NCI-H460 (cell line): ENCODE data around the gene LPGAT1. TPM values are rescaled to one million over a fixed set of nuclear protein-coding genes. Genes with fewer than 3 reads are reported as not detected.

Source experiments
- DNase-seq: peaks from one replicate; pipeline ENCODE4 v3.0.0-alpha.2; 2016; ENCODE audit warnings: low read depth; ENCODE audit errors: extremely low read depth
- total RNA-seq: library from RNA; depleted of rRNA; stranded (reverse); fragments of >200 nt; shearing (Covaris generic); gene quantifications from 2 replicates; pipeline ENCODE4 v1.2.3, GENCODE V29; 2014

Gene LPGAT1
- total RNA-seq, 1 experiment from 2014 or later: 71.8 TPM

- peak; percentile 42 for DNase-seq
These were observed 1.1 kb downstream of the LPGAT1 start for GRCh38 chr1:211829343-211830054.

- no peak for DNase-seq
These were observed 1.8 kb downstream of the LPGAT1 start for GRCh38 chr1:211828584-211829342.

- no peak for DNase-seq
These were observed 3.5 kb downstream of the LPGAT1 start for GRCh38 chr1:211827051-211827450.

- no peak for DNase-seq
These were observed 4.6 kb downstream of the LPGAT1 start for GRCh38 chr1:211825980-211826379.

- no peak for DNase-seq
These were observed 7.7 kb downstream of the LPGAT1 start for GRCh38 chr1:211822677-211823407.

- DNase-seq: no peak
These were observed 14.0 kb downstream of the LPGAT1 start for GRCh38 chr1:211816586-211816985.

GRCh38 chr1:211814313-211814712 lies 16.2 kb downstream of the LPGAT1 start:
- DNase-seq: no peak

- DNase-seq: no peak
These were observed 17.0 kb downstream of the LPGAT1 start for GRCh38 chr1:211813590-211813989.

GRCh38 chr1:211812584-211812983 lies 18.0 kb downstream of the LPGAT1 start:
- DNase-seq: no peak

- no peak for DNase-seq
These were observed 18.7 kb downstream of the LPGAT1 start for GRCh38 chr1:211811848-211812247.

- no peak for DNase-seq
These were observed 19.4 kb downstream of the LPGAT1 start for GRCh38 chr1:211811126-211811525.

GRCh38 chr1:211808475-211808874 lies 22.1 kb downstream of the LPGAT1 start:
- DNase-seq: no peak

- no peak for DNase-seq
These were observed 25.6 kb downstream of the LPGAT1 start for GRCh38 chr1:211804915-211805314.

- no peak for DNase-seq
These were observed 29.5 kb downstream of the LPGAT1 start for GRCh38 chr1:211800925-211801607.

GRCh38 chr1:211797994-211798393 lies 32.6 kb downstream of the LPGAT1 start:
- DNase-seq: no peak

- DNase-seq: no peak
These were observed 38.6 kb downstream of the LPGAT1 start for GRCh38 chr1:211791979-211792378.

GRCh38 chr1:211789641-211790464 lies 40.7 kb downstream of the LPGAT1 start:
- DNase-seq: no peak

- DNase-seq: no peak
These were observed 41.9 kb downstream of the LPGAT1 start for GRCh38 chr1:211788626-211789025.

GRCh38 chr1:211783897-211784296 lies 46.7 kb downstream of the LPGAT1 start:
- no peak for DNase-seq

GRCh38 chr1:211783266-211783665 lies 47.3 kb downstream of the LPGAT1 start:
- DNase-seq: no peak
